ENCODE results near the gene RNF213. TPM values are rescaled to one million over a fixed set of nuclear protein-coding genes. Genes with fewer than 3 reads are reported as not detected.

RNF213 gene
- total RNA-seq, 2 donors from 2014 or later: 546 to 651 TPM

GRCh38 chr17:80363518-80364090, 103.0 kb downstream of the RNF213 start:
- H3K4me1 Mint-ChIP-seq (ENCODE audit: low read depth): no peaks in the 10 kb centered on the region

GRCh38 chr17:80364091-80364691, 103.5 kb downstream of the RNF213 start:
- DNase-seq (no peak), ATAC-seq (replicated peaks in 1 of 2) (peak in 1 of 2 donors; percentile 14)
- Mint-ChIP-seq H3K4me1 (ENCODE audit: low read depth) (no peaks in the 10 kb centered on the region), H3K9me3 (no peaks in the 10 kb centered on the region), H3K27me3 (ENCODE audit: low read depth) (no peaks in the 10 kb centered on the region), H3K36me3 (ENCODE audit: insufficient read depth in 2 of 2) (peaks cover 22 to 58% of the 10 kb centered on the region in 2 donors), H3K27ac (peak overlapping the region; percentile 48), H3K4me3 (no peak overlapping the region)

More at GRCh38 chr17:80363518-80364090, 103.0 kb downstream of the RNF213 start:
- Mint-ChIP-seq H3K9me3 (no peaks in the 10 kb centered on the region), H3K4me3 (no peak overlapping the region), H3K27me3 (ENCODE audit: low read depth) (no peaks in the 10 kb centered on the region), H3K36me3 (ENCODE audit: insufficient read depth in 2 of 2) (peaks cover 22 to 61% of the 10 kb centered on the region in 2 donors), H3K27ac (peak overlapping the region; percentile 28)
- ATAC-seq (replicated peaks in 1 of 2): peak; percentile 4 to 7
- no peak for DNase-seq

GRCh38 chr17:80365001-80365965, 104.6 kb downstream of the RNF213 start:
- no peaks in the 10 kb centered on the region for H3K4me1 Mint-ChIP-seq (ENCODE audit: low read depth)
- DNase-seq (no peak), ATAC-seq (replicated peaks in 1 of 2) (no peak)
- H3K27ac Mint-ChIP-seq: no peak overlapping the region
- no peak overlapping the region for H3K4me3 Mint-ChIP-seq
- H3K9me3 Mint-ChIP-seq: no peaks in the 10 kb centered on the region
- H3K27me3 Mint-ChIP-seq (ENCODE audit: low read depth): no peaks in the 10 kb centered on the region
- peaks cover 14 to 53% of the 10 kb centered on the region in 2 donors for H3K36me3 Mint-ChIP-seq (ENCODE audit: insufficient read depth in 2 of 2)

GRCh38 chr17:80365983-80366382, 105.3 kb downstream of the RNF213 start:
- Mint-ChIP-seq H3K27me3 (ENCODE audit: low read depth) (no peaks in the 10 kb centered on the region), H3K36me3 (ENCODE audit: insufficient read depth in 2 of 2) (peaks cover 10 to 55% of the 10 kb centered on the region in 2 donors), H3K4me1 (ENCODE audit: low read depth) (no peaks in the 10 kb centered on the region), H3K9me3 (no peaks in the 10 kb centered on the region), H3K4me3 (no peak overlapping the region), H3K27ac (no peak overlapping the region)
- ATAC-seq (replicated peaks in 1 of 2) (no peak), DNase-seq (no peak)

GRCh38 chr17:80367503-80367902, 106.9 kb downstream of the RNF213 start:
- H3K27me3 Mint-ChIP-seq (ENCODE audit: low read depth): no peaks in the 10 kb centered on the region

GRCh38 chr17:80371196-80371595, 110.5 kb downstream of the RNF213 start:
- Mint-ChIP-seq H3K27me3 (ENCODE audit: low read depth) (no peaks in the 10 kb centered on the region), H3K36me3 (ENCODE audit: insufficient read depth in 2 of 2) (peaks cover 6 to 61% of the 10 kb centered on the region in 2 donors), H3K4me3 (no peak overlapping the region), H3K27ac (peak overlapping the region; percentile 64), H3K9me3 (no peaks in the 10 kb centered on the region), H3K4me1 (ENCODE audit: low read depth) (no peaks in the 10 kb centered on the region)
- ATAC-seq (replicated peaks in 1 of 2): no peak
- no peak for DNase-seq

More at GRCh38 chr17:80367503-80367902, 106.9 kb downstream of the RNF213 start:
- Mint-ChIP-seq H3K36me3 (ENCODE audit: insufficient read depth in 2 of 2) (peaks cover 9 to 54% of the 10 kb centered on the region in 2 donors), H3K4me1 (ENCODE audit: low read depth) (no peaks in the 10 kb centered on the region), H3K4me3 (no peak overlapping the region), H3K27ac (no peak overlapping the region), H3K9me3 (no peaks in the 10 kb centered on the region)
- DNase-seq: no peak
- ATAC-seq (replicated peaks in 1 of 2): no peak

GRCh38 chr17:80372456-80372855, 111.8 kb downstream of the RNF213 start:
- Mint-ChIP-seq H3K36me3 (ENCODE audit: insufficient read depth in 2 of 2) (peaks cover 7 to 54% of the 10 kb centered on the region in 2 donors), H3K27me3 (ENCODE audit: low read depth) (no peaks in the 10 kb centered on the region), H3K4me1 (ENCODE audit: low read depth) (no peaks in the 10 kb centered on the region), H3K4me3 (no peak overlapping the region), H3K27ac (peak overlapping the region; percentile 42), H3K9me3 (no peaks in the 10 kb centered on the region)
- DNase-seq: no peak
- ATAC-seq (replicated peaks in 1 of 2): no peak

- H3K27ac Mint-ChIP-seq: peak overlapping the region; percentile 42
These were observed 112.4 kb downstream of the RNF213 start for GRCh38 chr17:80372922-80373570.

GRCh38 chr17:80374039-80374731, 113.5 kb downstream of the RNF213 start:
- no peaks in the 10 kb centered on the region for H3K27me3 Mint-ChIP-seq (ENCODE audit: low read depth)
- H3K9me3 Mint-ChIP-seq: no peaks in the 10 kb centered on the region
- no peaks in the 10 kb centered on the region for H3K4me1 Mint-ChIP-seq (ENCODE audit: low read depth)
- no peak for ATAC-seq (replicated peaks in 1 of 2)
- H3K4me3 Mint-ChIP-seq: no peak overlapping the region
- no peak for DNase-seq
- H3K36me3 Mint-ChIP-seq (ENCODE audit: insufficient read depth in 2 of 2): peaks cover 10 to 63% of the 10 kb centered on the region in 2 donors
- peak overlapping the region; percentile 54 for H3K27ac Mint-ChIP-seq

More at GRCh38 chr17:80372922-80373570, 112.4 kb downstream of the RNF213 start:
- no peak for DNase-seq
- no peaks in the 10 kb centered on the region for H3K27me3 Mint-ChIP-seq (ENCODE audit: low read depth)
- no peak overlapping the region for H3K4me3 Mint-ChIP-seq
- H3K36me3 Mint-ChIP-seq (ENCODE audit: insufficient read depth in 2 of 2): peaks cover 12 to 55% of the 10 kb centered on the region in 2 donors
- H3K4me1 Mint-ChIP-seq (ENCODE audit: low read depth): no peaks in the 10 kb centered on the region
- peak in 1 of 2 donors; percentile 12 for ATAC-seq (replicated peaks in 1 of 2)
- H3K9me3 Mint-ChIP-seq: no peaks in the 10 kb centered on the region

GRCh38 chr17:80374732-80375585, 114.3 kb downstream of the RNF213 start:
- Mint-ChIP-seq H3K4me3 (no peak overlapping the region), H3K4me1 (ENCODE audit: low read depth) (no peaks in the 10 kb centered on the region), H3K9me3 (no peaks in the 10 kb centered on the region), H3K27me3 (ENCODE audit: low read depth) (no peaks in the 10 kb centered on the region), H3K36me3 (ENCODE audit: insufficient read depth in 2 of 2) (peaks cover 14 to 65% of the 10 kb centered on the region in 2 donors), H3K27ac (peak overlapping the region; percentile 54)
- DNase-seq (no peak), ATAC-seq (replicated peaks in 1 of 2) (no peak)

GRCh38 chr17:80376531-80376930, 115.9 kb downstream of the RNF213 start:
- no peaks in the 10 kb centered on the region for H3K4me1 Mint-ChIP-seq (ENCODE audit: low read depth)
- DNase-seq: no peak
- ATAC-seq (replicated peaks in 1 of 2): no peak
- no peaks in the 10 kb centered on the region for H3K27me3 Mint-ChIP-seq (ENCODE audit: low read depth)
- no peak overlapping the region for H3K27ac Mint-ChIP-seq
- no peak overlapping the region for H3K4me3 Mint-ChIP-seq
- H3K9me3 Mint-ChIP-seq: no peaks in the 10 kb centered on the region
- peaks cover 16 to 63% of the 10 kb centered on the region in 2 donors for H3K36me3 Mint-ChIP-seq (ENCODE audit: insufficient read depth in 2 of 2)

All from activated T-cell treated with anti-CD3 and anti-CD28 coated beads, Interleukin-2, amount 50 U/mL, for 72 hours (primary cell).